GM23338 (cell line): ENCODE results near the gene IFITM5. TPM values are rescaled to one million over a fixed set of nuclear protein-coding genes. Genes with fewer than 3 reads are reported as not detected.

Experiments
- ATAC-seq: fragments of 200-7000 bp; cut with Tn5 transposase; 3 replicates; pipeline ENCODE4 v1.9.1; 2020
- DNase-seq: peaks from one replicate; pipeline ENCODE4 v3.0.0-alpha.2; 2015; ENCODE audit warnings: low spot score
- H2AFZ ChIP-seq: fragments of 200-600 bp; sonication (generic); 2 replicates; pipeline ENCODE4 v1.8.0; 2016; ENCODE audit warnings: antibody characterized with exemption, mild to moderate bottlenecking, moderate library complexity
- H3F3A ChIP-seq: fragments of 200-600 bp; sonication (generic); replicated peaks from 2 replicates; pipeline ENCODE4 v1.8.0; 2017; ENCODE audit warnings: antibody characterized with exemption, mixed run types, low read depth
- H3K27ac ChIP-seq: fragments of 200-600 bp; sonication (generic); 2 replicates; pipeline ENCODE4 v1.6.1; 2016; ENCODE audit warnings: low read depth
- H3K27me3 ChIP-seq: fragments of 200-600 bp; sonication (generic); 2 replicates; pipeline ENCODE4 v1.8.0; 2016; ENCODE audit warnings: mild to moderate bottlenecking, mixed run types, moderate library complexity; ENCODE audit not compliant: insufficient read depth
- H3K36me3 ChIP-seq: fragments of 200-600 bp; sonication (generic); 2 replicates; pipeline ENCODE4 v1.8.0; 2016; ENCODE audit warnings: mild to moderate bottlenecking; ENCODE audit not compliant: insufficient read depth
- H3K4me1 ChIP-seq: fragments of 200-600 bp; sonication (generic); 2 replicates; pipeline ENCODE4 v1.8.0; 2016; ENCODE audit warnings: mild to moderate bottlenecking, moderate library complexity; ENCODE audit not compliant: insufficient read depth
- H3K4me2 ChIP-seq: fragments of 200-600 bp; sonication (generic); 2 replicates; pipeline ENCODE4 v1.7.1; 2017; ENCODE audit warnings: mixed run types
- H3K4me3 ChIP-seq: fragments of 200-600 bp; sonication (generic); 2 replicates; pipeline ENCODE4 v1.6.1; 2016; ENCODE audit warnings: mixed run types
- H3K79me2 ChIP-seq: fragments of 200-600 bp; sonication (generic); replicated peaks from 2 replicates; pipeline ENCODE4 v1.8.0; 2017; ENCODE audit warnings: mild to moderate bottlenecking; ENCODE audit not compliant: insufficient read depth
- H3K9me2 ChIP-seq: fragments of 200-600 bp; sonication (generic); 2 replicates; pipeline ENCODE4 v1.8.0; 2017; ENCODE audit not compliant: insufficient read depth
- H4K20me1 ChIP-seq: fragments of 200-600 bp; sonication (generic); replicated peaks from 2 replicates; pipeline ENCODE4 v1.8.0; 2017; ENCODE audit warnings: mild to moderate bottlenecking; ENCODE audit not compliant: insufficient read depth
- H3K27ac Mint-ChIP-seq: 2 replicates; pipeline ENCODE4 v1.8.0; 2020; ENCODE audit warnings: inconsistent platforms, mild to moderate bottlenecking, moderate library complexity, mixed read lengths
- H3K27me3 Mint-ChIP-seq: 3 replicates; pipeline ENCODE4 v1.8.0; 2022; ENCODE audit warnings: low read depth, mild to moderate bottlenecking, moderate library complexity, mixed read lengths, inconsistent platforms; ENCODE audit not compliant: insufficient read depth, poor library complexity
- H3K36me3 Mint-ChIP-seq: 3 replicates; pipeline ENCODE4 v1.8.0; 2021; ENCODE audit warnings: low read depth, mild to moderate bottlenecking, inconsistent platforms, moderate library complexity, mixed read lengths
- H3K4me1 Mint-ChIP-seq: 3 replicates; pipeline ENCODE4 v1.8.0; 2020; ENCODE audit warnings: mild to moderate bottlenecking, inconsistent platforms, mixed read lengths
- H3K4me3 Mint-ChIP-seq: 3 replicates; pipeline ENCODE4 v1.8.0; 2021; ENCODE audit warnings: moderate library complexity, mild to moderate bottlenecking, inconsistent platforms, mixed read lengths
- H3K9me3 Mint-ChIP-seq: 3 replicates; pipeline ENCODE4 v1.8.0; 2020; ENCODE audit warnings: moderate library complexity, mild to moderate bottlenecking, inconsistent platforms, mixed read lengths
- CREB1 ChIP-seq: fragments of 250-450 bp; sonication (Bioruptor Pico); IDR thresholded peaks from 2 replicates; pipeline ENCODE4 v1.5.0; 2020; ENCODE audit warnings: low read depth, mild to moderate bottlenecking, moderate library complexity
- JUNB ChIP-seq: IDR thresholded peaks from one replicate; pipeline ENCODE4 v1.6.1; 2016; ENCODE audit warnings: antibody characterized with exemption; ENCODE audit not compliant: unreplicated experiment
- NANOG ChIP-seq: IDR thresholded peaks from 2 replicates; pipeline ENCODE4 v1.6.1; 2016; ENCODE audit warnings: antibody characterized with exemption, borderline replicate concordance
- POLR2AphosphoS5 ChIP-seq: IDR thresholded peaks from 2 replicates; pipeline ENCODE4 v1.6.1; 2016; ENCODE audit warnings: antibody characterized with exemption, low read depth
- STAT1 ChIP-seq: IDR thresholded peaks from one replicate; pipeline ENCODE4 v1.6.1; 2016; ENCODE audit warnings: antibody characterized with exemption; ENCODE audit not compliant: unreplicated experiment
- ZNF114 ChIP-seq: fragments of 250-450 bp; sonication (Bioruptor Pico); IDR thresholded peaks from 2 replicates; pipeline ENCODE4 v1.5.0; 2020; ENCODE audit warnings: mild to moderate bottlenecking, moderate library complexity
- ZNF331 ChIP-seq: fragments of 250-450 bp; sonication (Bioruptor Pico); IDR thresholded peaks from 2 replicates; pipeline ENCODE4 v1.5.0; 2020; ENCODE audit warnings: low read depth, mild to moderate bottlenecking, moderate library complexity
- ZNF462 ChIP-seq: fragments of 250-450 bp; sonication (Bioruptor Pico); IDR thresholded peaks from 2 replicates; pipeline ENCODE4 v1.5.0; 2020; ENCODE audit warnings: mild to moderate bottlenecking, moderate library complexity
- polyA plus RNA-seq: library from polyadenylated mRNA; unstranded; fragments of >200 nt; fragmentation: Nextera tagmentation; extraction: Ambion mirVana; gene quantifications from 2 replicates; pipeline ENCODE4 v1.2.1, GENCODE V29; 2016
- total RNA-seq: library from RNA; depleted of rRNA; stranded (reverse); fragments of >200 nt; shearing (Covaris generic); gene quantifications from 2 replicates; pipeline ENCODE4 v1.2.3, GENCODE V29; 2014
- TF ChIP-seq, protein P1 (sequence below): IDR thresholded peaks from 2 replicates; pipeline ENCODE4 v1.6.1; 2016; ENCODE audit warnings: antibody characterized with exemption
- TF ChIP-seq, protein P2 (sequence below): IDR thresholded peaks from one replicate; pipeline ENCODE4 v1.6.1; 2018; ENCODE audit warnings: antibody characterized with exemption; ENCODE audit not compliant: unreplicated experiment

IFITM5 gene
- total and polyA plus RNA-seq, 2 experiments from 2014 or later = not detected

GRCh38 chr11:271319-271715, 28.0 kb downstream of the IFITM5 start:
- no peak for TF ChIP-seq STAT1
- no peak for TF ChIP-seq ZNF114 (CRISPR knock-in tag)
- peaks cover 14% of the 10 kb centered on the region; the same call in 1 of the 2 replicates for H3K4me1 ChIP-seq
- H3K9me2 ChIP-seq = no peaks in the 10 kb centered on the region
- H3K27me3 ChIP-seq = no peaks in the 10 kb centered on the region
- ATAC-seq (no peak), DNase-seq (no peak)
- no peak overlapping the region for H3K27ac Mint-ChIP-seq
- no peak overlapping the region for H3K4me2 ChIP-seq
- no peak overlapping the region for H3K4me3 ChIP-seq
- H3K27ac ChIP-seq = no peak overlapping the region
- no peaks in the 10 kb centered on the region for H3K36me3 ChIP-seq
- no peak overlapping the region for H3K4me3 Mint-ChIP-seq
- H3K36me3 Mint-ChIP-seq = peaks cover 11% of the 10 kb centered on the region; the same call in 1 of the 3 replicates
- H3K27me3 Mint-ChIP-seq = peaks cover 11% of the 10 kb centered on the region
- H3K4me1 Mint-ChIP-seq = peaks cover 22% of the 10 kb centered on the region
- no peaks in the 10 kb centered on the region for H4K20me1 ChIP-seq
- peaks cover 15% of the 10 kb centered on the region for H3K9me3 Mint-ChIP-seq
- H2AFZ ChIP-seq = no peak overlapping the region
- 0 out of 2 replicates have a peak, but pooled peaks cover 10% of the 10 kb centered on the region for H3F3A ChIP-seq
- H3K79me2 ChIP-seq = no peaks in the 10 kb centered on the region

- DNase-seq = no peak
- Histone ChIP-seq H3K79me2 (no peaks in the 10 kb centered on the region), H3K9me2 (no peaks in the 10 kb centered on the region), H3K36me3 (0 out of 2 replicates have a peak, but pooled peaks cover 5% of the 10 kb centered on the region), H2AFZ (no peak overlapping the region), H4K20me1 (no peaks in the 10 kb centered on the region), H3K27me3 (no peaks in the 10 kb centered on the region), H3K4me2 (no peak overlapping the region), H3F3A (0 out of 2 replicates have a peak, but pooled peaks cover 10% of the 10 kb centered on the region), H3K4me1 (peaks cover 14% of the 10 kb centered on the region; the same call in 1 of the 2 replicates), H3K4me3 (no peak overlapping the region), H3K27ac (no peak overlapping the region)
- Mint-ChIP-seq H3K36me3 (peaks cover 11% of the 10 kb centered on the region; the same call in 1 of the 3 replicates), H3K27ac (no peak overlapping the region), H3K9me3 (peaks cover 15% of the 10 kb centered on the region), H3K27me3 (peaks cover 10% of the 10 kb centered on the region), H3K4me3 (no peak overlapping the region), H3K4me1 (peaks cover 22% of the 10 kb centered on the region)
- no peak for ATAC-seq
- TF ChIP-seq ZNF462 (CRISPR knock-in tag) (no peak), JUNB (no peak), STAT1 (no peak), ZNF114 (CRISPR knock-in tag) (no peak), CREB1 (CRISPR knock-in tag) (no peak), NANOG (no peak), POLR2AphosphoS5 (no peak), ZNF331 (CRISPR knock-in tag) (no peak)
- TF ChIP-seq, protein P1, sequence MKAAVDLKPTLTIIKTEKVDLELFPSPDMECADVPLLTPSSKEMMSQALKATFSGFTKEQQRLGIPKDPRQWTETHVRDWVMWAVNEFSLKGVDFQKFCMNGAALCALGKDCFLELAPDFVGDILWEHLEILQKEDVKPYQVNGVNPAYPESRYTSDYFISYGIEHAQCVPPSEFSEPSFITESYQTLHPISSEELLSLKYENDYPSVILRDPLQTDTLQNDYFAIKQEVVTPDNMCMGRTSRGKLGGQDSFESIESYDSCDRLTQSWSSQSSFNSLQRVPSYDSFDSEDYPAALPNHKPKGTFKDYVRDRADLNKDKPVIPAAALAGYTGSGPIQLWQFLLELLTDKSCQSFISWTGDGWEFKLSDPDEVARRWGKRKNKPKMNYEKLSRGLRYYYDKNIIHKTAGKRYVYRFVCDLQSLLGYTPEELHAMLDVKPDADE = no peak
- TF ChIP-seq, protein P2, sequence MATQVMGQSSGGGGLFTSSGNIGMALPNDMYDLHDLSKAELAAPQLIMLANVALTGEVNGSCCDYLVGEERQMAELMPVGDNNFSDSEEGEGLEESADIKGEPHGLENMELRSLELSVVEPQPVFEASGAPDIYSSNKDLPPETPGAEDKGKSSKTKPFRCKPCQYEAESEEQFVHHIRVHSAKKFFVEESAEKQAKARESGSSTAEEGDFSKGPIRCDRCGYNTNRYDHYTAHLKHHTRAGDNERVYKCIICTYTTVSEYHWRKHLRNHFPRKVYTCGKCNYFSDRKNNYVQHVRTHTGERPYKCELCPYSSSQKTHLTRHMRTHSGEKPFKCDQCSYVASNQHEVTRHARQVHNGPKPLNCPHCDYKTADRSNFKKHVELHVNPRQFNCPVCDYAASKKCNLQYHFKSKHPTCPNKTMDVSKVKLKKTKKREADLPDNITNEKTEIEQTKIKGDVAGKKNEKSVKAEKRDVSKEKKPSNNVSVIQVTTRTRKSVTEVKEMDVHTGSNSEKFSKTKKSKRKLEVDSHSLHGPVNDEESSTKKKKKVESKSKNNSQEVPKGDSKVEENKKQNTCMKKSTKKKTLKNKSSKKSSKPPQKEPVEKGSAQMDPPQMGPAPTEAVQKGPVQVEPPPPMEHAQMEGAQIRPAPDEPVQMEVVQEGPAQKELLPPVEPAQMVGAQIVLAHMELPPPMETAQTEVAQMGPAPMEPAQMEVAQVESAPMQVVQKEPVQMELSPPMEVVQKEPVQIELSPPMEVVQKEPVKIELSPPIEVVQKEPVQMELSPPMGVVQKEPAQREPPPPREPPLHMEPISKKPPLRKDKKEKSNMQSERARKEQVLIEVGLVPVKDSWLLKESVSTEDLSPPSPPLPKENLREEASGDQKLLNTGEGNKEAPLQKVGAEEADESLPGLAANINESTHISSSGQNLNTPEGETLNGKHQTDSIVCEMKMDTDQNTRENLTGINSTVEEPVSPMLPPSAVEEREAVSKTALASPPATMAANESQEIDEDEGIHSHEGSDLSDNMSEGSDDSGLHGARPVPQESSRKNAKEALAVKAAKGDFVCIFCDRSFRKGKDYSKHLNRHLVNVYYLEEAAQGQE = no peak
These were observed 28.6 kb downstream of the IFITM5 start for GRCh38 chr11:270451-271318.
